HG03066 (cell line): Measurements from ENCODE around the gene PRRT1.
"Not testable (repeated sequence)": the region's sequence is repeated elsewhere in the genome, so short reads cannot be mapped to it uniquely, and the experiment has no call there.

Experiments
- ATAC-seq: cut with Tn5 transposase; IDR thresholded peaks from one replicate; pipeline ENCODE4 v1.9.1; 2021; ENCODE audit warnings: low read depth; ENCODE audit not compliant: unreplicated experiment

PRRT1 gene

GRCh38 chr6:32105433-32105832 lies 46.3 kb downstream of the PRRT1 start:
- ATAC-seq = no peak

- ATAC-seq = no peak
Measured at GRCh38 chr6:32102255-32102654, 49.5 kb downstream of the PRRT1 start.

GRCh38 chr6:32100251-32100650 lies 51.5 kb downstream of the PRRT1 start:
- ATAC-seq = not testable (repeated sequence)
